Left ventricle myocardium inferior (tissue), 1 donor: ENCODE data around the gene UGT1A3. TPM values are rescaled to one million over a fixed set of nuclear protein-coding genes. Genes with fewer than 3 reads are reported as not detected.
"Not testable (repeated sequence)": the region's sequence is repeated elsewhere in the genome, so short reads cannot be mapped to it uniquely, and the experiment has no call there.

Experiments
- DNase-seq: peaks from one replicate; pipeline ENCODE4 v3.0.0-alpha.2; 2020
- H3K27ac ChIP-seq: fragments of 200-600 bp; replicated peaks from 2 replicates; pipeline ENCODE4 v1.8.0; 2021
- H3K27me3 ChIP-seq: fragments of 200-600 bp; 2 replicates; pipeline ENCODE4 v1.8.0; 2021; ENCODE audit warnings: low read depth
- H3K36me3 ChIP-seq: fragments of 200-600 bp; 2 replicates; pipeline ENCODE4 v1.8.0; 2021
- H3K4me1 ChIP-seq: fragments of 200-600 bp; 2 replicates; pipeline ENCODE4 v1.8.0; 2021
- H3K4me3 ChIP-seq: fragments of 200-600 bp; 2 replicates; pipeline ENCODE4 v1.8.0; 2021; ENCODE audit warnings: mild to moderate bottlenecking, moderate library complexity
- H3K9me3 ChIP-seq: fragments of 200-600 bp; replicated peaks from 2 replicates; pipeline ENCODE4 v1.8.0; 2021
- CTCF ChIP-seq: fragments of 200-600 bp; IDR thresholded peaks from 2 replicates; pipeline ENCODE4 v1.8.0; 2021; ENCODE audit warnings: antibody characterized with exemption, mild to moderate bottlenecking, borderline replicate concordance
- intact Hi-C: fragments of 100-400 bp; cut with micrococcal nuclease; formaldehyde crosslinking; loops from one replicate; pipeline ENCODE4 v1.11.0; 2022
- total RNA-seq: library from RNA; stranded (reverse); fragmentation: NEBNext Ultra II Directional; extraction: Animal tissue kit (Norgen Biotek cat#: 25700); gene quantifications from one replicate; pipeline ENCODE4 v1.2.1, GENCODE V29; 2021
- donor health status: DM: no; HTN: yes; CAD: no; lungs with severe emphysema.

Gene UGT1A3
- total RNA-seq, 1 donor from 2014 or later, result not detected

GRCh38 chr2:233700028-233700635 lies 28.7 kb upstream of the UGT1A3 start:
- intact Hi-C loops, result no loop called here
- Histone ChIP-seq H3K27ac (no peak overlapping the region), H3K27me3 (peaks cover 5% of the 10 kb centered on the region), H3K4me3 (no peak overlapping the region), H3K9me3 (peaks cover 22% of the 10 kb centered on the region), H3K36me3 (no peaks in the 10 kb centered on the region), H3K4me1 (no peaks in the 10 kb centered on the region)
- TF ChIP-seq CTCF, result no peak
- no peak for DNase-seq

- H3K27me3 ChIP-seq, H3K27ac ChIP-seq, H3K4me1 ChIP-seq, H3K4me3 ChIP-seq, H3K36me3 ChIP-seq, DNase-seq, intact Hi-C loops: not testable (repeated sequence)
- H3K9me3 ChIP-seq, result peaks cover 22% of the 10 kb centered on the region
Observed at GRCh38 chr2:233700842-233701241, 28.0 kb upstream of the UGT1A3 start.

- DNase-seq, result no peak
- peaks cover 22% of the 10 kb centered on the region for H3K9me3 ChIP-seq
- no peak overlapping the region for H3K27ac ChIP-seq
- H3K27me3 ChIP-seq, result peaks cover 5% of the 10 kb centered on the region
- no peak overlapping the region for H3K4me3 ChIP-seq
- intact Hi-C loops, result no loop called here
- H3K4me1 ChIP-seq, result no peaks in the 10 kb centered on the region
- no peaks in the 10 kb centered on the region for H3K36me3 ChIP-seq
- TF ChIP-seq CTCF, result no peak
Observed at GRCh38 chr2:233702238-233702637, 26.6 kb upstream of the UGT1A3 start.

GRCh38 chr2:233705911-233706506 lies 22.8 kb upstream of the UGT1A3 start:
- peaks cover 21% of the 10 kb centered on the region for H3K27me3 ChIP-seq
- no peak for DNase-seq
- no peak overlapping the region for H3K4me3 ChIP-seq
- intact Hi-C loops, result no loop called here
- no peak for TF ChIP-seq CTCF
- H3K4me1 ChIP-seq, result no peaks in the 10 kb centered on the region
- no peak overlapping the region for H3K27ac ChIP-seq
- peaks cover 22% of the 10 kb centered on the region for H3K9me3 ChIP-seq
- H3K36me3 ChIP-seq, result no peaks in the 10 kb centered on the region

- no peak overlapping the region for H3K4me3 ChIP-seq
- no peak for DNase-seq
- no peaks in the 10 kb centered on the region for H3K4me1 ChIP-seq
- no peak for TF ChIP-seq CTCF
- intact Hi-C loops, result no loop called here
- no peak overlapping the region for H3K27ac ChIP-seq
- H3K9me3 ChIP-seq, result peaks cover 22% of the 10 kb centered on the region
- H3K27me3 ChIP-seq, result peaks cover 26% of the 10 kb centered on the region
- no peaks in the 10 kb centered on the region for H3K36me3 ChIP-seq
Observed at GRCh38 chr2:233706720-233707119, 22.1 kb upstream of the UGT1A3 start.

GRCh38 chr2:233707940-233708644 lies 20.8 kb upstream of the UGT1A3 start:
- TF ChIP-seq CTCF, result no peak
- Histone ChIP-seq H3K27me3 (peaks cover 37% of the 10 kb centered on the region), H3K4me3 (no peak overlapping the region), H3K4me1 (no peaks in the 10 kb centered on the region), H3K9me3 (peaks cover 18% of the 10 kb centered on the region), H3K36me3 (no peaks in the 10 kb centered on the region), H3K27ac (no peak overlapping the region)
- no peak for DNase-seq
- intact Hi-C loops, result no loop called here
